Tibial nerve (tissue), 4 donors: ENCODE measurements around the gene MED12L. TPM values are rescaled to one million over a fixed set of nuclear protein-coding genes. Genes with fewer than 3 reads are reported as not detected.

Experiments
- DNase-seq, 2 donors: peaks; one replicate each; pipeline ENCODE4 v3.0.0-alpha.2; 2019; ENCODE audit warnings: low spot score in 2 of 2
- H3K27ac ChIP-seq, 4 donors: fragments of 200-600 bp; sonication (generic) in 3 of 4; one replicate each; pipeline ENCODE4 v1.5.1; 2017 to 2019; ENCODE audit warnings: mild to moderate bottlenecking in 1 of 4
- H3K27me3 ChIP-seq, 2 donors: fragments of 200-600 bp; sonication (generic) in 1 of 2; one replicate each; pipeline versions ENCODE4 v1.5.1 to v1.6.0; 2017 to 2019
- H3K36me3 ChIP-seq, 3 donors: fragments of 200-600 bp; sonication (generic); one replicate each; pipeline ENCODE4 v1.5.1; 2018 to 2019
- H3K4me1 ChIP-seq, 4 donors: fragments of 200-600 bp; sonication (generic) in 3 of 4; one replicate each; pipeline ENCODE4 v1.5.1; 2017 to 2019
- H3K4me3 ChIP-seq, 4 donors: fragments of 200-600 bp; sonication (generic) in 3 of 4; one replicate each; pipeline ENCODE4 v1.5.1; 2017 to 2019; ENCODE audit warnings: mild to moderate bottlenecking in 1 of 4, moderate library complexity in 1 of 4
- H3K9me3 ChIP-seq, 4 donors: fragments of 200-600 bp; sonication (generic) in 3 of 4; one replicate each; pipeline ENCODE4 v1.5.1; 2017 to 2019
- EP300 ChIP-seq, 2 donors: sonication (generic); formaldehyde crosslinking; IDR thresholded peaks; one replicate each; pipeline ENCODE4 v1.6.1; 2017; ENCODE audit warnings: antibody characterized with exemption in 2 of 2, mild to moderate bottlenecking in 1 of 2
- POLR2A ChIP-seq, 2 donors: fragments of 450-650 bp; IDR thresholded peaks; one replicate each; pipeline ENCODE4 v1.6.1; 2017; ENCODE audit warnings: antibody characterized with exemption in 2 of 2, mild to moderate bottlenecking in 2 of 2, moderate library complexity in 2 of 2
- WGBS, 2 donors: methylation state at CpG; one replicate each; pipeline ENCODE4 v1.1.5; 2018; 5-methylcytosine and 5-hydroxymethylcytosine counted together
- total RNA-seq, 4 donors: library from RNA; depleted of rRNA; stranded (reverse); fragments of >200 nt; gene quantifications; one replicate each; pipeline ENCODE4 v1.1.0, GENCODE V29; 2016
- TF ChIP-seq, protein P1 (sequence below), 5 experiments: fragments of 200-600 bp in 3 of 5; fragments of 450-650 bp in 2 of 5; sonication (generic) in 3 of 5; IDR thresholded peaks; one replicate each; pipeline ENCODE4 v1.5.1; 2016 to 2019; ENCODE audit warnings: antibody characterized with exemption in 5 of 5, mild to moderate bottlenecking in 3 of 5, moderate library complexity in 2 of 5

The MED12L gene
- total RNA-seq, 4 donors from 2014 or later = 1.2 to 5.9 (median 2.4) TPM

GRCh38 chr3:151248772-151249337 lies 163.4 kb downstream of the MED12L start:
- no peak overlapping the region for H3K4me3 ChIP-seq
- no peaks in the 10 kb centered on the region for H3K36me3 ChIP-seq
- H3K27ac ChIP-seq = peak overlapping the region in 1 of 4 donors; percentile 0
- H3K4me1 ChIP-seq = no peaks in the 10 kb centered on the region
- H3K9me3 ChIP-seq = peaks cover 0 to 3% (median 0%) of the 10 kb centered on the region in 4 donors
- no peak for TF ChIP-seq EP300 (IDR thresholded peaks at IDR 0.05)
- TF ChIP-seq, protein P1, sequence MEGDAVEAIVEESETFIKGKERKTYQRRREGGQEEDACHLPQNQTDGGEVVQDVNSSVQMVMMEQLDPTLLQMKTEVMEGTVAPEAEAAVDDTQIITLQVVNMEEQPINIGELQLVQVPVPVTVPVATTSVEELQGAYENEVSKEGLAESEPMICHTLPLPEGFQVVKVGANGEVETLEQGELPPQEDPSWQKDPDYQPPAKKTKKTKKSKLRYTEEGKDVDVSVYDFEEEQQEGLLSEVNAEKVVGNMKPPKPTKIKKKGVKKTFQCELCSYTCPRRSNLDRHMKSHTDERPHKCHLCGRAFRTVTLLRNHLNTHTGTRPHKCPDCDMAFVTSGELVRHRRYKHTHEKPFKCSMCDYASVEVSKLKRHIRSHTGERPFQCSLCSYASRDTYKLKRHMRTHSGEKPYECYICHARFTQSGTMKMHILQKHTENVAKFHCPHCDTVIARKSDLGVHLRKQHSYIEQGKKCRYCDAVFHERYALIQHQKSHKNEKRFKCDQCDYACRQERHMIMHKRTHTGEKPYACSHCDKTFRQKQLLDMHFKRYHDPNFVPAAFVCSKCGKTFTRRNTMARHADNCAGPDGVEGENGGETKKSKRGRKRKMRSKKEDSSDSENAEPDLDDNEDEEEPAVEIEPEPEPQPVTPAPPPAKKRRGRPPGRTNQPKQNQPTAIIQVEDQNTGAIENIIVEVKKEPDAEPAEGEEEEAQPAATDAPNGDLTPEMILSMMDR (IDR thresholded peaks at IDR 0.05) = no peak
- TF ChIP-seq POLR2A (IDR thresholded peaks at IDR 0.05) = no peak
- WGBS, 2 donors = 40 to 62% methylated on average over 3 of the region's 3 CpGs
- no peaks in the 10 kb centered on the region for H3K27me3 ChIP-seq
- no peak for DNase-seq

DNA sequence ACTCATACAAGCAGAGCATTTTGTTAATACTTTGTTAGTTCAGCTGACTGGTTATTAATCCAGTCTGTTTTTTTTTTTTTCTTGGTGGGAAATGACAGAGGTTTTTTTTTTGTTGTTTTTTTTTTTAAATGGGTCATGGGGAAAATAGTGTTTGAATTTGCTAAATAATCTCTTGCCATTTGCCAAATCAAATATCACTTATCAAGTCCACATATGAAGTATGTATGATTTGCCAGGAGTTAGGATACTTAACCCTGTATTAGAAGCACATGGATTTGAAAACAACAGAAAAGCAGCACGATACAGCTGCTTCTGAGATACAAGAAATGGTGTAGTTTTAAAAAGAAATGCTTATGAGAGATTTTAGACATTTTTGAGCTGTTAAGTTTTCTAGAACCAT lies 171.3 kb downstream of the MED12L start:
- Histone ChIP-seq H3K9me3 (no peaks in the 10 kb centered on the region), H3K27ac (peak overlapping the region in 1 of 4 donors; percentile 18), H3K4me3 (no peak overlapping the region), H3K36me3 (no peaks in the 10 kb centered on the region), H3K27me3 (no peaks in the 10 kb centered on the region), H3K4me1 (peaks cover 0 to 4% (median 0%) of the 10 kb centered on the region in 4 donors)
- TF ChIP-seq EP300 (IDR thresholded peaks at IDR 0.05) = no peak
- TF ChIP-seq POLR2A (IDR thresholded peaks at IDR 0.05) = no peak
- TF ChIP-seq, protein P1 (IDR thresholded peaks at IDR 0.05) = no peak
- 48 to 57% methylated on average over 1 of the region's 1 CpG for WGBS, 2 donors
- no peak for DNase-seq

DNA sequence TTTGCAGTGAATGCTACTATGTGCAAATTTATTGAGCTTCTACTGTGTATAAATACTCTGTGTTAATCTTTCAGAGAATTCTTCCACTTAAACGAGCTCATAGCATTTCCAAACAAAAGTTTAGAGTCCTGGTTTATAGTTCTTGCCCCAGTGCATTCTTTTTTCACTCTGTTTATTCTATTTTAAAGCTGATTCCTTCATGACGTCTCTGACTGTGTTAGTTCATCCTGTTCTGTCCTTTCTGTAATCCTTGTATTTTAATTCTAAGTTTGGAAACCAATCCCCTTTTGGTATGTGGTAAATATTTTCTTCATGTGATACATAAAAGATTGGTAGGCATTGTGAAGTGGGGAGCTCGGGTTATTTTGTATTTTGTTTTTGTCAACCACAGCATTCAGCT lies 174.2 kb downstream of the MED12L start:
- H3K4me1 ChIP-seq = peaks cover 0 to 4% (median 0%) of the 10 kb centered on the region in 4 donors
- no peak overlapping the region for H3K4me3 ChIP-seq
- DNase-seq = no peak
- no peaks in the 10 kb centered on the region for H3K27me3 ChIP-seq
- no peaks in the 10 kb centered on the region for H3K36me3 ChIP-seq
- H3K27ac ChIP-seq = peak overlapping the region in 1 of 4 donors; percentile 41
- no peaks in the 10 kb centered on the region for H3K9me3 ChIP-seq
- 54 to 58% methylated on average over 3 of the region's 3 CpGs for WGBS, 2 donors
- TF ChIP-seq POLR2A (IDR thresholded peaks at IDR 0.05) (no peak), EP300 (IDR thresholded peaks at IDR 0.05) (no peak)
- TF ChIP-seq, protein P1 (IDR thresholded peaks at IDR 0.05) = no peak

GRCh38 chr3:151262871-151263525 lies 177.5 kb downstream of the MED12L start:
- Histone ChIP-seq H3K36me3 (no peaks in the 10 kb centered on the region), H3K9me3 (no peaks in the 10 kb centered on the region), H3K4me3 (no peak overlapping the region), H3K4me1 (peaks cover 0 to 12% (median 4%) of the 10 kb centered on the region in 4 donors), H3K27ac (peak overlapping the region in 1 of 4 donors; percentile 52), H3K27me3 (no peaks in the 10 kb centered on the region)
- WGBS, 2 donors = 70 to 78% methylated on average over 8 of the region's 8 CpGs
- TF ChIP-seq EP300 (IDR thresholded peaks at IDR 0.05) = peak in 1 of 2 donors; percentile 32
- TF ChIP-seq, protein P1 (IDR thresholded peaks at IDR 0.05) = no peak
- no peak for TF ChIP-seq POLR2A (IDR thresholded peaks at IDR 0.05)
- peak in 1 of 2 donors; percentile 74 for DNase-seq

GRCh38 chr3:151264605-151265004 lies 179.1 kb downstream of the MED12L start:
- WGBS, 2 donors = 71 to 88% methylated on average over 1 of the region's 1 CpG
- no peaks in the 10 kb centered on the region for H3K36me3 ChIP-seq
- H3K27ac ChIP-seq = peak overlapping the region in 2 of 4 donors; percentile 26 to 52

More at GRCh38 chr3:151264605-151265004, 179.1 kb downstream of the MED12L start:
- Histone ChIP-seq H3K4me1 (peaks cover 0 to 21% (median 6%) of the 10 kb centered on the region in 4 donors), H3K27me3 (no peaks in the 10 kb centered on the region), H3K9me3 (no peaks in the 10 kb centered on the region), H3K4me3 (no peak overlapping the region)
- TF ChIP-seq POLR2A (IDR thresholded peaks at IDR 0.05) (no peak), EP300 (IDR thresholded peaks at IDR 0.05) (no peak)
- TF ChIP-seq, protein P1 (IDR thresholded peaks at IDR 0.05) = no peak
- DNase-seq = no peak
